Measurements from ENCODE around the gene PPP1R26. TPM values are rescaled to one million over a fixed set of nuclear protein-coding genes. Genes with fewer than 3 reads are reported as not detected.
"Not testable (repeated sequence)": the region's sequence is repeated elsewhere in the genome, so short reads cannot be mapped to it uniquely, and the experiment has no call there.

PPP1R26 gene
- total RNA-seq, 2 donors from 2014 or later = 15.3 to 41.9 TPM

- H3K36me3 ChIP-seq = no peaks in the 10 kb centered on the region
- 65% methylated on average over 23 of the region's 23 CpGs for WGBS
- no peak overlapping the region for H3K4me3 ChIP-seq
- intact Hi-C loops (cut with DNase I) = no loop called here
- no peaks in the 10 kb centered on the region for H3K9me3 ChIP-seq
- no peaks in the 10 kb centered on the region for H3K4me1 ChIP-seq (replicated peaks)
- no peak for DNase-seq (ENCODE audit: low spot score)
- H3K27me3 ChIP-seq (replicated peaks; ENCODE audit: insufficient read depth) = no peaks in the 10 kb centered on the region
- TF ChIP-seq POLR2AphosphoS5 (IDR thresholded peaks at IDR 0.05) (no peak), POLR2A (IDR thresholded peaks at IDR 0.05) (no peak), CTCF (IDR thresholded peaks at IDR 0.05) (no peak)
- H3K27ac ChIP-seq = no peak overlapping the region
Measured at GRCh38 chr9:135455401-135456030, 24.1 kb upstream of the PPP1R26 start.

GRCh38 chr9:135456436-135457104 is 23.0 kb upstream of the PPP1R26 start:
- Histone ChIP-seq H3K36me3 (no peaks in the 10 kb centered on the region), H3K27me3 (replicated peaks; ENCODE audit: insufficient read depth) (no peaks in the 10 kb centered on the region), H3K4me1 (replicated peaks) (no peaks in the 10 kb centered on the region), H3K9me3 (no peaks in the 10 kb centered on the region), H3K4me3 (no peak overlapping the region), H3K27ac (no peak overlapping the region)
- intact Hi-C loops (cut with DNase I) = no loop called here
- WGBS = 59% methylated on average over 19 of the region's 19 CpGs
- TF ChIP-seq CTCF (IDR thresholded peaks at IDR 0.05) (no peak), POLR2A (IDR thresholded peaks at IDR 0.05) (no peak)
- no peak for DNase-seq (ENCODE audit: low spot score)

GRCh38 chr9:135458478-135458877 is 21.1 kb upstream of the PPP1R26 start:
- H3K4me1 ChIP-seq (replicated peaks); H3K9me3 ChIP-seq; H3K27me3 ChIP-seq (replicated peaks; ENCODE audit: insufficient read depth); DNase-seq (ENCODE audit: low spot score); intact Hi-C loops (cut with DNase I); H3K27ac ChIP-seq; H3K36me3 ChIP-seq; H3K4me3 ChIP-seq: not testable (repeated sequence)
- 93% methylated on average over 5 of the region's 5 CpGs for WGBS

- no peak overlapping the region for H3K4me3 ChIP-seq
- intact Hi-C loops (cut with DNase I) = no loop called here
- 40% methylated on average over 11 of the region's 11 CpGs for WGBS
Measured at GRCh38 chr9:135461936-135462335, 17.6 kb upstream of the PPP1R26 start.

GRCh38 chr9:135463140-135463539 is 16.4 kb upstream of the PPP1R26 start:
- Histone ChIP-seq H3K4me3 (no peak overlapping the region), H3K36me3 (no peaks in the 10 kb centered on the region), H3K27me3 (replicated peaks; ENCODE audit: insufficient read depth) (no peaks in the 10 kb centered on the region), H3K9me3 (no peaks in the 10 kb centered on the region), H3K4me1 (replicated peaks) (no peaks in the 10 kb centered on the region), H3K27ac (no peak overlapping the region)
- DNase-seq (ENCODE audit: low spot score) = no peak
- 62% methylated on average over 3 of the region's 3 CpGs for WGBS
- TF ChIP-seq CTCF (IDR thresholded peaks at IDR 0.05) = no peak
- no peak for TF ChIP-seq POLR2AphosphoS5 (IDR thresholded peaks at IDR 0.05)
- no peak for TF ChIP-seq POLR2A (IDR thresholded peaks at IDR 0.05)
- intact Hi-C loops (cut with DNase I) = no loop called here

More at GRCh38 chr9:135461936-135462335, 17.6 kb upstream of the PPP1R26 start:
- DNase-seq (ENCODE audit: low spot score) = no peak
- Histone ChIP-seq H3K27me3 (replicated peaks; ENCODE audit: insufficient read depth) (no peaks in the 10 kb centered on the region), H3K9me3 (no peaks in the 10 kb centered on the region), H3K4me1 (replicated peaks) (no peaks in the 10 kb centered on the region), H3K27ac (no peak overlapping the region), H3K36me3 (no peaks in the 10 kb centered on the region)
- TF ChIP-seq POLR2AphosphoS5 (IDR thresholded peaks at IDR 0.05) (no peak), POLR2A (IDR thresholded peaks at IDR 0.05) (no peak), CTCF (IDR thresholded peaks at IDR 0.05) (no peak)

Data from prostate gland (tissue), 2 donors.